ENCODE data around the gene ART1.

The ART1 gene

DNA sequence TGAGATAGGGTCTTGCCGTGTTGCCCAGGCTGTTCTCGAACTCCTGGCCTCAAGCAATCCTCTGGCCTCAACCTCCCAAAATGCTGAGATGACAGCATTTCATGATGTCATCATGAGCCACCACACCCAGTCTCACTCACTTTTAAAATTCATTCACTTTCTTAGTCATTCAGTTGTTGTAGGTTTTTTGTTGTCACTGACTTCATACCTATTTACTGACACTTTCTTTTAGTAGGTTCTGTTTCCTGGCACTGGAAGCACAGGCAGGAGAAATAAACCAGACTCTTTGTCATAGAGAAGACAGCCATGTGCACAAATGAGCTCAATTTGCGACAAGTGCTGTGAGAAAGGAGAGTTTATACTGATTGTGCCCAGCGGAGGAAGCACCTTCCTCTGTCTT, 13.6 kb upstream of the ART1 start:
- TF ChIP-seq, protein P1, sequence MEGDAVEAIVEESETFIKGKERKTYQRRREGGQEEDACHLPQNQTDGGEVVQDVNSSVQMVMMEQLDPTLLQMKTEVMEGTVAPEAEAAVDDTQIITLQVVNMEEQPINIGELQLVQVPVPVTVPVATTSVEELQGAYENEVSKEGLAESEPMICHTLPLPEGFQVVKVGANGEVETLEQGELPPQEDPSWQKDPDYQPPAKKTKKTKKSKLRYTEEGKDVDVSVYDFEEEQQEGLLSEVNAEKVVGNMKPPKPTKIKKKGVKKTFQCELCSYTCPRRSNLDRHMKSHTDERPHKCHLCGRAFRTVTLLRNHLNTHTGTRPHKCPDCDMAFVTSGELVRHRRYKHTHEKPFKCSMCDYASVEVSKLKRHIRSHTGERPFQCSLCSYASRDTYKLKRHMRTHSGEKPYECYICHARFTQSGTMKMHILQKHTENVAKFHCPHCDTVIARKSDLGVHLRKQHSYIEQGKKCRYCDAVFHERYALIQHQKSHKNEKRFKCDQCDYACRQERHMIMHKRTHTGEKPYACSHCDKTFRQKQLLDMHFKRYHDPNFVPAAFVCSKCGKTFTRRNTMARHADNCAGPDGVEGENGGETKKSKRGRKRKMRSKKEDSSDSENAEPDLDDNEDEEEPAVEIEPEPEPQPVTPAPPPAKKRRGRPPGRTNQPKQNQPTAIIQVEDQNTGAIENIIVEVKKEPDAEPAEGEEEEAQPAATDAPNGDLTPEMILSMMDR (IDR thresholded peaks at IDR 0.05; ENCODE audit: low read length, missing control alignments) = no peak
- DNase-seq (ENCODE audit: low read depth) = no peak
- H3K4me3 ChIP-seq (replicated peaks; ENCODE audit: low read depth, low read length) = no peak overlapping the region

DNA sequence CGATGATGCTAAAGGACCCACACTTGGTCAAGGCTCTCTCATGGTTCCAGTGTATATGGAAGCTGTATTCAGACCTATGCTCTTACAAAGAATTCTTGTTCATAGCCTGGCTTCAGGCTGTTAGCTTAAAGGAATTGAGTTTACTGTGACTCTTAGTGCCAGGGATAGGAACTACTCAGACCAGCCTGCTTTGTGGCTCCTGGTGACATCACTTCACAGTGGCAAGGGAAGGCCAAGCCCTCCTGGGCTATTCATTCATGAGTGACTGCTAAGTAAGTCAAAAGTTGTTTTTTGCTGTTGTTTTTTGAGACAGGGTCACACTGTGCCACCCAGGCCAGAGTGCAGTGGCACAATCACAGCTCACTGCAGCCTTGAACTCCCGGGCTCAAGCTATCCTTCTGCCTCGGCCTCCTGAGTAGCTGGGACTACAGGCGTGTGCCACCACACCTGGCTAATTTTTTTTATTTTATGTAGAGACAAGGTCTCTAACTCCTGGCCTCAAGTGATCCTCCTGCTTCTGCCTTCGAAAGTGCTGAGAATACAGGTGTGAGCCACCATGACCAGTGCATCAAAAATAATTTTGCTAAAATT, 12.8 kb upstream of the ART1 start:
- H3K4me3 ChIP-seq (replicated peaks; ENCODE audit: low read depth, low read length) = no peak overlapping the region
- TF ChIP-seq, protein P1 (IDR thresholded peaks at IDR 0.05; ENCODE audit: low read length, missing control alignments) = no peak
- no peak for DNase-seq (ENCODE audit: low read depth)

DNA sequence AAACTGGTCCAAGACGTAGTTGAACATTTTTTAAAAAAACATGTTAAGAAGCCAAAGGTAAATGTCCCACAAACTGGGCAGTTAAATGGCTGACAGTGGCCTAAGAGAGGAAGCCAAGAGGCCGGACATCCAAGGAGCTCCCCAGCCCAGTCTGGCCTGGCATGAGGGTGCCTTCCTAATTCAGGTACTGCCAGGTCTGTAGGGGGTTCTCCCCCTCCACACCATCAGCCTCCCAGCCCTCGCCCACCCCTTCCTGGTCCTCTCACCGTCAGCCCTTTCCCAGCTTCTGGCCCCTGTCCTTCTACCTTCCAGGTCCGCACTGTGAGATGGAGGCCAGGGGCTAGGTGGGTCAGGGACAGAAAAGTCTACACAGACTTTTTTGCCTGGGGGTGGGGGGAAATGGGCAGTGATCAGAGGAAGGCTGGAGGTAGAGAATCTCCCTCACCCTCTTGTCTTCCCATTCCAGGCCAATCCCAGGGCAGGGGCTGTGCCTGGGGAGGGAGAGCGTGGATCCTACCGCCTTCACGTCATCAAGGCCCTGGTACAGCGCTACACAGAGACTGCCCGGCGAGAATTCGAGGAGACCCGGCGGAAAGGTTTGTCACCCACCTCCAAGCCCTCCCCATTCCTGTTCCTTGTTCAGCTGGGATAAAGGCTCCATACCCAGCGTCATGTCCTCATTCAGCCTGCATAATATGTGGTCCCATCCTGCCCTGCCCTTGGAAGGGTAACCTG, 9.1 kb upstream of the ART1 start:
- H3K4me3 ChIP-seq (replicated peaks; ENCODE audit: low read depth, low read length) = no peak overlapping the region
- no peak for DNase-seq (ENCODE audit: low read depth)
- TF ChIP-seq, protein P1 (IDR thresholded peaks at IDR 0.05; ENCODE audit: low read length, missing control alignments) = no peak

DNA sequence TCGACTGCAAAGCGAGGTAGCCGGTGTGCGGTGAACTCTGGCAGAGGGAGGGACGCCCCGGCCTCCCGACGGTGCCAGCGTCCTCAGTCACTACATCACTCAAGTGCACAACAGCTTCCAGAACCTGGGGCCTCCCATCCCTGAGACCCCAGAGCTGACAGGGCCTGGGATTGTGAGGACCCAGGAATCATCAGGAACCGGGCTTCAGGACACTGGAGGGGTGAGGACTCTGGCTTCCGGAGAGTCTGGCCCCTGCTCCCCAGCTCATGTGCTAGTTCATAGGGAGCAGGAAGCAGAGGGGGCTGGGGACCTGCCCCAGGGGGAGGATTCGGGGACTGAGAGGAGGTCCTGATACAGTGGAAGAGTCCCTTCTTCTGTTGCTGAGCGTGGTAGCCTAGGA, 7.7 kb upstream of the ART1 start:
- H3K4me3 ChIP-seq (replicated peaks; ENCODE audit: low read depth, low read length) = no peak overlapping the region
- DNase-seq (ENCODE audit: low read depth) = no peak
- TF ChIP-seq, protein P1 (IDR thresholded peaks at IDR 0.05; ENCODE audit: low read length, missing control alignments) = no peak

DNA sequence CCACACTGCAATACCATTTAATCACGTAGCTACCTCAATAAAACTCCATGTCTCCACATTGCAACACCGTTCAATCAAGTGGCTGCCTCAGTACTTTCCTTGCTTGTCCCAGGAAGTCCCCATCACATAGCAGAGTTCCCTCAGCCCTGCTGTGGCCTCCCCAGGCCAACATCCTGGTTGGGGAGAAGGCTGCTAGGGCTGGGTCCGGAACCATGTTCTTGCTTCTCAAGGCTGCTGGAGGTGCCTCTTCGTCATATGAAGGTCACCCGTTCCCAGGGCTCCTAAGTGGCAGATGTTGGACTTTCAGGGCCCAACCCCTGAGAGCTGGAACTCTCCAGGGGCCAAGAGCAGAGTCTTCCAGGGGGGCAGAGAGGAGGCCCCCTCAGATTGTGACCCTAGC, 6.4 kb upstream of the ART1 start:
- no peak overlapping the region for H3K4me3 ChIP-seq (replicated peaks; ENCODE audit: low read depth, low read length)
- no peak for DNase-seq (ENCODE audit: low read depth)
- TF ChIP-seq, protein P1 (IDR thresholded peaks at IDR 0.05; ENCODE audit: low read length, missing control alignments) = no peak

DNA sequence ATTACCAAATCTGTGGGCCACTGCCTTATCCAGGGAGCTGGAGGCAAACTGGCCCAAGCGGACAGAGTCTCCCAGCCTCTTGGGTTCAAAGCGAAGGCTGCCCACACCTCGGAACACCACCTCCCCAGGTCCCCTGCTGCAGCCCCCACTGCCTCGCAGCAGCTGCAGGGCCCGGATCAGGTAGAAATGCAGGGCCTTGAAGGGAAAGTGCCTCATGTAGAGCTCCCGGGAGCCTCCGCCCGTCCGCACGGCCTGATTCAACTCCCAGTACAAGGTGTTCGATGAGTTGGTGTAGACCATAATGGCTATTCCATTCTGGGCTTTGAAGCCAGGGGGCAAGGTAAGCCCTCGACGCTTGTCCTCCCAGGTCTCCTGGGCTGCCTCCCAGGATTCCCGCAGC, 5.1 kb upstream of the ART1 start:
- no peak overlapping the region for H3K4me3 ChIP-seq (replicated peaks; ENCODE audit: low read depth, low read length)
- TF ChIP-seq, protein P1 (IDR thresholded peaks at IDR 0.05; ENCODE audit: low read length, missing control alignments) = no peak
- no peak for DNase-seq (ENCODE audit: low read depth)

DNA sequence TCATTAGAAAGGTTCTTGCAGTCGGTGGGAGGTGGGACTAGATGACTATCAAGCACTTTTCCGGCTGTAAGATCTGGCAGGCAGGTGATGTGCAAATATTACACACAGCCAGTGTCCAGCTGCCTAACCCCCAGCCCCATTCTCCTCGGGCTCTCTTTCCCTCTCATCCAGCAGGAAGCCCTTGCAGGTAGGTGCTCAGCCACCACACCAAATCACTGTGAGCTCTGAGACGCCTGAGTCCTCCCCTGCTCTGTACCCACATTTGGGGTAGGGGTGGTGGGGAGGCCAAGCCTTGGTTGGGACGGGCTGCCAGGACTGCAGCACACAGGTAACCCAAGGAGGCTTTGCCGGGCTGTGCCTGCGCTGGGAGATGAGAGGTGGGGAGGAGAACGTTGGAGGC, 3.7 kb upstream of the ART1 start:
- TF ChIP-seq, protein P1 (IDR thresholded peaks at IDR 0.05; ENCODE audit: low read length, missing control alignments) = no peak
- no peak for DNase-seq (ENCODE audit: low read depth)
- no peak overlapping the region for H3K4me3 ChIP-seq (replicated peaks; ENCODE audit: low read depth, low read length)

Measured in fibroblast of pulmonary artery (primary cell).